Lower leg skin (tissue), 3 donors: ENCODE data around the gene EDA.

ENCODE experiments used
- CTCF ChIP-seq, 3 donors: fragments of 450-650 bp; IDR thresholded peaks; one replicate each; pipeline ENCODE4 v1.5.1; 2016; ENCODE audit warnings: antibody characterized with exemption in 3 of 3, mild to moderate bottlenecking in 3 of 3, moderate library complexity in 2 of 3
- POLR2A ChIP-seq, 2 donors: fragments of 450-650 bp; IDR thresholded peaks; one replicate each; pipeline ENCODE4 v1.6.1; 2016 to 2017; ENCODE audit warnings: antibody characterized with exemption in 2 of 2, mild to moderate bottlenecking in 1 of 2, moderate library complexity in 1 of 2

- TF ChIP-seq CTCF (IDR thresholded peaks at IDR 0.05), result no peak
- no peak for TF ChIP-seq POLR2A (IDR thresholded peaks at IDR 0.05)
Measured at GRCh38 chrX:69815063-69815462, 199.2 kb downstream of the EDA start.
